ENCODE data around the gene MDP1.
"Not testable (repeated sequence)": the region's sequence is repeated elsewhere in the genome, so short reads cannot be mapped to it uniquely, and the experiment has no call there.

MDP1 gene

GRCh38 chr14:24231263-24232120 lies 15.6 kb upstream of the MDP1 start:
- no peak for DNase-seq

- no peak for DNase-seq
Observed at GRCh38 chr14:24228902-24229301, 13.0 kb upstream of the MDP1 start.

GRCh38 chr14:24226473-24226872 lies 10.6 kb upstream of the MDP1 start:
- DNase-seq, result no peak

- peak; percentile 82 for DNase-seq
Observed at GRCh38 chr14:24224618-24225071, 8.8 kb upstream of the MDP1 start.

- DNase-seq, result not testable (repeated sequence)
Observed at GRCh38 chr14:24222987-24223386, 7.1 kb upstream of the MDP1 start.

GRCh38 chr14:24219521-24219920 lies 3.7 kb upstream of the MDP1 start:
- no peak for DNase-seq

GRCh38 chr14:24219080-24219479 lies 3.2 kb upstream of the MDP1 start:
- DNase-seq, result no peak

GRCh38 chr14:24216876-24217275 lies 1.0 kb upstream of the MDP1 start:
- not testable (repeated sequence) for DNase-seq

- no peak for DNase-seq
Observed at GRCh38 chr14:24216345-24216699, 456 bp upstream of the MDP1 start.

GRCh38 chr14:24213866-24214662 lies 1.8 kb downstream of the MDP1 start:
- DNase-seq, result no peak

GRCh38 chr14:24212924-24213865 lies 2.7 kb downstream of the MDP1 start, which contains the start of gene CHMP4A:
Gene CHMP4A, minus strand, starts transcription at chr14:24213488. Its CDS starts 49 bp downstream, at chr14:24213439.
- peak; percentile 99 for DNase-seq

GRCh38 chr14:24211311-24211710 lies 4.6 kb downstream of the MDP1 start:
- DNase-seq, result no peak

- no peak for DNase-seq
Observed at GRCh38 chr14:24207625-24208024, 8.2 kb downstream of the MDP1 start.

GRCh38 chr14:24207104-24207551 lies 8.7 kb downstream of the MDP1 start:
- DNase-seq, result no peak

GRCh38 chr14:24206260-24207103 lies 9.4 kb downstream of the MDP1 start:
- no peak for DNase-seq

- DNase-seq, result no peak
Observed at GRCh38 chr14:24204163-24205146, 11.4 kb downstream of the MDP1 start.

- not testable (repeated sequence) for DNase-seq
Observed at GRCh38 chr14:24203249-24203886, 12.5 kb downstream of the MDP1 start.

GRCh38 chr14:24202538-24202937 lies 13.3 kb downstream of the MDP1 start:
- DNase-seq, result not testable (repeated sequence)

GRCh38 chr14:24198814-24199524 lies 16.9 kb downstream of the MDP1 start:
- no peak for DNase-seq

Data from fibroblast of skin of scalp (primary cell).